Cardiac septum (tissue), 1 donor: ENCODE measurements around the gene OR13G1. TPM values are rescaled to one million over a fixed set of nuclear protein-coding genes. Genes with fewer than 3 reads are reported as not detected.

ENCODE experiments used
- total RNA-seq: library from RNA; stranded (reverse); fragmentation: NEBNext Ultra II Directional; extraction: Animal tissue kit (Norgen Biotek cat#: 25700); gene quantifications from one replicate; pipeline ENCODE4 v1.2.1, GENCODE V29; 2021
- donor health status: DM: no; HTN: no; CAD: no.

Gene OR13G1
- total RNA-seq, 1 donor from 2014 or later: not detected

Other genes starting within 250 kb of the OR13G1 start
- not detected for gene OR2B11, start 221.6 kb downstream of the OR13G1 start, total RNA-seq
- gene OR2C3, start 143.3 kb downstream of the OR13G1 start, total RNA-seq: not detected
- not detected for gene GCSAML, start 130.6 kb downstream of the OR13G1 start, total RNA-seq
- not detected for gene OR2G2, start 91.4 kb downstream of the OR13G1 start, total RNA-seq
- gene OR2G3, start 74.2 kb downstream of the OR13G1 start, total RNA-seq: not detected
- not detected for gene OR6F1, start 36.9 kb upstream of the OR13G1 start, total RNA-seq
- gene OR14K1, start 58.9 kb upstream of the OR13G1 start, total RNA-seq: not detected
- not detected for gene OR14A2, start 68.4 kb upstream of the OR13G1 start, total RNA-seq
- gene OR1C1, start 80.8 kb upstream of the OR13G1 start, total RNA-seq: not detected
- not detected for gene OR14A16, start 144.4 kb upstream of the OR13G1 start, total RNA-seq
- gene OR11L1, start 162.2 kb upstream of the OR13G1 start, total RNA-seq: not detected
- gene TRIM58, start 177.4 kb upstream of the OR13G1 start, total RNA-seq: 1.2 TPM
- not detected for gene OR2W3, start 215.8 kb upstream of the OR13G1 start, total RNA-seq
- not detected for gene OR2T8, start 240.5 kb upstream of the OR13G1 start, total RNA-seq
- gene OR2AJ1, start 245.2 kb upstream of the OR13G1 start, total RNA-seq: not detected